Neuronal stem cell (in vitro differentiated cells): ENCODE data around the gene IQCK.

Source experiments
- DNase-seq: peaks from one replicate; pipeline ENCODE4 v3.0.0-alpha.2; 2013; ENCODE audit warnings: low spot score
- H2AFZ ChIP-seq: one replicate; pipeline ENCODE4 v1.6.1; 2013; ENCODE audit warnings: mild to moderate bottlenecking, low read length, inconsistent platforms
- H2AK5ac ChIP-seq: 2 replicates; pipeline ENCODE4 v1.6.1; 2013; ENCODE audit warnings: low read depth, mild to moderate bottlenecking, inconsistent platforms, low read length, moderate library complexity, mixed read lengths
- H2BK120ac ChIP-seq: 2 replicates; pipeline ENCODE4 v1.6.1; 2013; ENCODE audit warnings: low read depth, mild to moderate bottlenecking, inconsistent platforms, low read length, moderate library complexity, mixed read lengths
- H2BK12ac ChIP-seq: one replicate; pipeline ENCODE4 v1.6.1; 2013; ENCODE audit warnings: low read length, inconsistent platforms
- H2BK15ac ChIP-seq: 2 replicates; pipeline ENCODE4 v1.6.1; 2013; ENCODE audit warnings: mild to moderate bottlenecking, low read length, inconsistent platforms, mixed read lengths
- H2BK5ac ChIP-seq: one replicate; pipeline ENCODE4 v1.6.1; 2013; ENCODE audit warnings: inconsistent platforms, mild to moderate bottlenecking, low read length, moderate library complexity
- H3K14ac ChIP-seq: one replicate; pipeline ENCODE4 v1.6.1; 2013; ENCODE audit warnings: low read length, inconsistent platforms
- H3K18ac ChIP-seq: 2 replicates; pipeline ENCODE4 v1.6.1; 2013; ENCODE audit warnings: low read length, inconsistent platforms
- H3K23ac ChIP-seq: 2 replicates; pipeline ENCODE4 v1.6.1; 2013; ENCODE audit warnings: low read depth, mild to moderate bottlenecking, mixed read lengths, low read length, inconsistent platforms; ENCODE audit not compliant: poor library complexity
- H3K27ac ChIP-seq: replicated peaks from 3 replicates; pipeline ENCODE4 v1.5.1; 2013; ENCODE audit warnings: low read length, inconsistent platforms
- H3K27me3 ChIP-seq, 3 experiments: 2 replicates each; pipeline ENCODE4 v1.6.1; 2013; ENCODE audit warnings: low read length in 3 of 3, mild to moderate bottlenecking in 2 of 3, inconsistent platforms in 1 of 3, low read depth in 1 of 3, mixed read lengths in 1 of 3, moderate library complexity in 1 of 3; ENCODE audit not compliant: control insufficient read depth in 3 of 3, insufficient read depth in 3 of 3
- H3K36me3 ChIP-seq, 2 donors: replicated peaks in 1 of 2; 2 replicates each; pipeline ENCODE4 v1.6.1; 2013; ENCODE audit warnings: low read length in 2 of 2; ENCODE audit not compliant: control insufficient read depth in 2 of 2, insufficient read depth in 2 of 2
- H3K4ac ChIP-seq: 2 replicates; pipeline ENCODE4 v1.6.1; 2013; ENCODE audit warnings: inconsistent platforms, mild to moderate bottlenecking, low read length, moderate library complexity
- H3K4me1 ChIP-seq, 2 donors: 1 replicate in 1 of 2; 2 replicates in 1 of 2; pipeline ENCODE4 v1.6.1; 2013; ENCODE audit warnings: low read length in 2 of 2, low read depth in 1 of 2; ENCODE audit not compliant: control insufficient read depth in 2 of 2, insufficient read depth in 1 of 2
- H3K4me2 ChIP-seq: one replicate; pipeline ENCODE4 v1.6.1; 2013; ENCODE audit warnings: mild to moderate bottlenecking, low read length, inconsistent platforms; ENCODE audit not compliant: insufficient read depth, poor library complexity, severe bottlenecking
- H3K4me3 ChIP-seq, 2 donors: 2 replicates each; pipeline ENCODE4 v1.5.1; 2013; ENCODE audit warnings: low read length in 2 of 2, mild to moderate bottlenecking in 2 of 2, inconsistent platforms in 1 of 2, moderate library complexity in 1 of 2
- H3K79me1 ChIP-seq: one replicate; pipeline ENCODE4 v1.6.1; 2013; ENCODE audit warnings: low read depth, mild to moderate bottlenecking, inconsistent platforms, low read length, moderate library complexity
- H3K9ac ChIP-seq: one replicate; pipeline ENCODE4 v1.6.1; 2013; ENCODE audit warnings: mild to moderate bottlenecking, low read depth, low read length, inconsistent platforms; ENCODE audit not compliant: poor library complexity
- H3K9me3 ChIP-seq, 2 donors: replicated peaks in 1 of 2; 2 replicates each; pipeline versions ENCODE3 to v1.6.1; 2013; ENCODE audit warnings: low read length in 2 of 2, mild to moderate bottlenecking in 2 of 2, inconsistent platforms in 1 of 2, low read depth in 1 of 2, mixed read lengths in 1 of 2, moderate library complexity in 1 of 2; ENCODE audit not compliant: control insufficient read depth in 2 of 2, insufficient read depth in 1 of 2
- H4K8ac ChIP-seq: one replicate; pipeline ENCODE4 v1.6.1; 2013; ENCODE audit warnings: low read depth, mild to moderate bottlenecking, inconsistent platforms, low read length, moderate library complexity
- H4K91ac ChIP-seq: one replicate; pipeline ENCODE4 v1.6.1; 2013; ENCODE audit warnings: low read length, low read depth, mild to moderate bottlenecking, inconsistent platforms; ENCODE audit not compliant: poor library complexity
- WGBS, 2 donors: extraction: QIAGEN DNeasy Blood & Tissue Kit; methylation state at CpG; one replicate each; pipeline ENCODE4 v1.1.7; 2013; ENCODE audit warnings: missing lambda C conversion rate in 2 of 2, mixed read lengths in 1 of 2; ENCODE audit not compliant: insufficient read length in 2 of 2, insufficient replicate concordance in 1 of 2; ENCODE audit errors: extremely low coverage in 2 of 2; 5-methylcytosine and 5-hydroxymethylcytosine counted together

Gene IQCK

DNA sequence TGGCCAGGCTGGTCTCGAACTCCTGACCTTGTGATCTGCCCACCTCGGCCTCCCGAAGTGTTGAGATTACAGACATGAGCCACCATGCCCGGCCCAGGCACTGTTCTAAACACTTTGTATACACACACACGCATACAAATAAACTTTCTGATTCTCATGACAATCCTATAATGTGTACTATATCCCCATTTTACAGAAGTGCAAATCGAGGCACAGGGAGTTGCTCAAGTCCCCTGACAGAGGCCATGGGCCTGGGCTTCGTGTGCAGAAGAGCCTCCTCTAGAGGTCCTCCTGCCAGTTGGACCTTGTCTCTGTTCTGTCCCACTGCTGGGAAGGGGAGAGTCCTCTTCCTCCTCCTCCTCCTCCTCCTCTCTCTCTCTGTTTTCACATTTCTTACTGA lies 176.5 kb downstream of the IQCK start:
- Histone ChIP-seq H3K4me3 (no peak overlapping the region), H2AK5ac (no peak overlapping the region), H3K4me2 (no peak overlapping the region), H3K23ac (no peak overlapping the region), H3K4ac (no peak overlapping the region), H3K14ac (no peak overlapping the region), H3K18ac (no peak overlapping the region), H2AFZ (no peak overlapping the region), H2BK120ac (no peak overlapping the region), H3K27me3 (no peaks in the 10 kb centered on the region), H2BK5ac (no peak overlapping the region), H2BK12ac (no peak overlapping the region), H2BK15ac (no peak overlapping the region), H3K79me1 (no peaks in the 10 kb centered on the region), H3K4me1 (peaks cover 0 to 1% of the 10 kb centered on the region in 2 donors), H3K36me3 (no peaks in the 10 kb centered on the region), H3K27ac (no peak overlapping the region), H3K9ac (no peak overlapping the region), H4K91ac (no peak overlapping the region), H4K8ac (no peak overlapping the region), H3K9me3 (no peaks in the 10 kb centered on the region)
- WGBS, 2 donors: no CpG with 5 or more reads among the region's 7 CpGs
- no peak for DNase-seq

DNA sequence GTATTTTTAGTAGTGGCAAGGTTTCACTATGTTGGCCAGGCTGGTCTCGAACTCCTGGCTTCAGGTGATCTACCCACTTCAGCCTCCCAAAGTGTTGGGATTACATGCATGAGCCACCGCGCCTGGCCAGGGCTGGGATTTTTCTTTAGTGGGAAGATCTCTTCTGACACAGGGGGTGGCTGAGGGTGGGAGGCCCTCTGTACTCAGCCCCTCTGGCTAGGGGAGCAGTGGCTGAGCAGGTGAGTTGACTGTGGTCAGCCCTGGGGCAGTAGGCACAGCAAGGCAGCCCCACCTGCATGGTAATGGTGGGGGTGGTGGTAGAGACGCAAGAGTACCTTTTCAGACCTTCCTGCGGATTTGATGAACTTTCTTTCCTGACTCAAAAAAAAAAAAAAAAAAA lies 178.9 kb downstream of the IQCK start:
- Histone ChIP-seq H3K18ac (no peak overlapping the region), H3K4ac (no peak overlapping the region), H3K79me1 (no peaks in the 10 kb centered on the region), H3K27ac (no peak overlapping the region), H2BK12ac (no peak overlapping the region), H3K27me3 (no peaks in the 10 kb centered on the region), H2AK5ac (no peak overlapping the region), H4K8ac (no peak overlapping the region), H2BK120ac (no peak overlapping the region), H3K4me2 (no peak overlapping the region), H2BK5ac (no peak overlapping the region), H3K4me1 (peaks cover 0 to 1% of the 10 kb centered on the region in 2 donors), H3K9ac (no peak overlapping the region), H3K9me3 (no peaks in the 10 kb centered on the region), H2AFZ (no peak overlapping the region), H3K23ac (no peak overlapping the region), H3K4me3 (no peak overlapping the region), H3K36me3 (no peaks in the 10 kb centered on the region), H2BK15ac (no peak overlapping the region), H4K91ac (no peak overlapping the region), H3K14ac (no peak overlapping the region)
- no peak for DNase-seq
- no CpG with 5 or more reads among the region's 5 CpGs for WGBS, 2 donors

DNA sequence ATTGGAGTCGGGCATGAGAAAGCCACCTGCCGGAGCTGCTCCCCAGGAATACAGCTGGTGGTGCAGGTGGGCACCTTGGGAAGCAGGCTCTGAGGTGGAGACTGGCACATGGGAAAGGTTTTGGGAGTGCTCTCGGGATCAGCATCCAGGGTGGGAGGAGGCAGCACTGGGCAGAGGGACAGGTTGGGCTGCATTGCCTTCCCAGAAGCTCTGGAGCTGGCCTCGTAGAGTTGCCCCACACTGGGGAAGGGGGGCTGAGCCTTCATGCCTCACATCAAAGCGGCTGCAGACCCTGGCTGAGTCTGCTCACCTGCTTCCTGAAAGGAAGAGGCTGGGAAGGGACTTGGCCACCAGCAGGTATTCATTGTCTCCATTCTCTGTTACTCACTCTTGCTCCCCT lies 180.1 kb downstream of the IQCK start:
- Histone ChIP-seq H3K14ac (no peak overlapping the region), H2AK5ac (peak overlapping the region; percentile 32), H3K36me3 (no peaks in the 10 kb centered on the region), H3K4me2 (no peak overlapping the region), H3K4me1 (peaks cover 0 to 1% of the 10 kb centered on the region in 2 donors), H3K4ac (no peak overlapping the region), H3K9ac (no peak overlapping the region), H3K9me3 (no peaks in the 10 kb centered on the region), H3K27me3 (no peaks in the 10 kb centered on the region), H3K18ac (peak overlapping the region; percentile 57), H2BK120ac (no peak overlapping the region), H3K4me3 (no peak overlapping the region), H4K8ac (no peak overlapping the region), H3K27ac (no peak overlapping the region), H2AFZ (no peak overlapping the region), H3K79me1 (no peaks in the 10 kb centered on the region), H4K91ac (no peak overlapping the region), H3K23ac (no peak overlapping the region), H2BK12ac (no peak overlapping the region), H2BK15ac (peak overlapping the region; percentile 25), H2BK5ac (no peak overlapping the region)
- no CpG with 5 or more reads among the region's 5 CpGs for WGBS, 2 donors
- DNase-seq: no peak

DNA sequence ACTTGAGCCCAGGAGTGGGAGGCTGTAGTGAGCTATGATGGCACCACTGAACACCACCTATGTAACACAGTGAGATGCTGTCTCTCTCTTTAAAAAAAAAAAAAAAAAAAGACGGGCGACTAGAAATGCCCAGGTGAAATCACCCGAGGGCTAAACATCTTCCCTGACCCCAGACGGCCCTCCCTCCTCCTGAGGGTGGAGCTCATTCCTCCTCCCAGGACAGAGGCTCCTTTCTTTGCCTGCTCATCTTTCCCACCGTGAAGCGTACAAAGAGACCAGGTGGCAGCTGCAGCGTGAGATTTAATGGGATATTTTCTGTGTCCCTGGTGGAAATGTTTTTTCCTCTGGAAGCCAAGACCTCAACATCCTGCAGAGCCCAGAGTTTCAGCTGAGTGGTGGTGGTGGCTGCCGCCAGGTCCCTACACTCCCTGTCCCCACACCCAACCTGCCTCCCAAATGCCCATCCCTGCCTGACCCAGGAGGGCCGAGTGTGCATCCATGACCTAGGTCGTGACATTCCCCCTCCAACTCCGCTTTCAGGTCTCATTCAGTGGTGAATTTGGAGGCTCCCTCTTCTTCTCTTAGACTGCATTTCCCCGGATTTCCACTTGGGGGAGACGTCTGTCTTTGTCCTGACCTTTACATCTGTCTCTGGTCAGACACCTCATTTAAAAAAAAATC lies 181.0 kb downstream of the IQCK start:
- no peaks in the 10 kb centered on the region for H3K9me3 ChIP-seq
- H3K4ac ChIP-seq: no peak overlapping the region
- no CpG with 5 or more reads among the region's 13 CpGs for WGBS, 2 donors
- H4K8ac ChIP-seq: no peak overlapping the region
- H4K91ac ChIP-seq: no peak overlapping the region
- no peak overlapping the region for H2AK5ac ChIP-seq
- no peak overlapping the region for H3K23ac ChIP-seq
- no peak overlapping the region for H3K4me3 ChIP-seq
- no peaks in the 10 kb centered on the region for H3K27me3 ChIP-seq
- H3K9ac ChIP-seq: no peak overlapping the region
- H2BK120ac ChIP-seq: no peak overlapping the region
- H3K4me1 ChIP-seq: peaks cover 0 to 1% of the 10 kb centered on the region in 2 donors
- H2BK12ac ChIP-seq: no peak overlapping the region
- peak overlapping the region; percentile 63 for H2AFZ ChIP-seq
- no peak overlapping the region for H3K27ac ChIP-seq
- H3K18ac ChIP-seq: no peak overlapping the region
- H3K14ac ChIP-seq: no peak overlapping the region
- no peak overlapping the region for H3K4me2 ChIP-seq
- no peak overlapping the region for H2BK5ac ChIP-seq
- H3K36me3 ChIP-seq: no peaks in the 10 kb centered on the region
- no peak overlapping the region for H2BK15ac ChIP-seq
- no peaks in the 10 kb centered on the region for H3K79me1 ChIP-seq
- peak; percentile 69 for DNase-seq
